ENCODE measurements around the gene LMBR1. TPM values are rescaled to one million over a fixed set of nuclear protein-coding genes. Genes with fewer than 3 reads are reported as not detected.

Gene LMBR1
- total RNA-seq, 3 donors from 2014 or later: 40.5 to 56.3 (median 44.9) TPM

- DNase-seq (no peak), ATAC-seq (no peak)
- no peaks in the 10 kb centered on the region for H3K9me3 ChIP-seq
- no peaks in the 10 kb centered on the region for H3K36me3 ChIP-seq (ENCODE audit: low read depth)
- intact Hi-C loops (cut with DNase I, micrococcal nuclease): no loop called here
- H3K4me1 ChIP-seq (ENCODE audit: low read depth): no peaks in the 10 kb centered on the region
- TF ChIP-seq CTCF (IDR thresholded peaks at IDR 0.05): no peak
- H3K4me3 ChIP-seq: no peak overlapping the region
These were observed 59.7 kb downstream of the LMBR1 start for GRCh38 chr7:156833312-156833711.

- Histone ChIP-seq H3K4me1 (ENCODE audit: low read depth) (no peaks in the 10 kb centered on the region), H3K9me3 (no peaks in the 10 kb centered on the region), H3K36me3 (ENCODE audit: low read depth) (no peaks in the 10 kb centered on the region), H3K4me3 (no peak overlapping the region)
- no peak for DNase-seq
- ATAC-seq: peak; percentile 11
- no peak for TF ChIP-seq CTCF (IDR thresholded peaks at IDR 0.05)
- intact Hi-C loops (cut with DNase I, micrococcal nuclease): no loop called here
These were observed 60.6 kb downstream of the LMBR1 start for GRCh38 chr7:156832195-156832877.

DNA sequence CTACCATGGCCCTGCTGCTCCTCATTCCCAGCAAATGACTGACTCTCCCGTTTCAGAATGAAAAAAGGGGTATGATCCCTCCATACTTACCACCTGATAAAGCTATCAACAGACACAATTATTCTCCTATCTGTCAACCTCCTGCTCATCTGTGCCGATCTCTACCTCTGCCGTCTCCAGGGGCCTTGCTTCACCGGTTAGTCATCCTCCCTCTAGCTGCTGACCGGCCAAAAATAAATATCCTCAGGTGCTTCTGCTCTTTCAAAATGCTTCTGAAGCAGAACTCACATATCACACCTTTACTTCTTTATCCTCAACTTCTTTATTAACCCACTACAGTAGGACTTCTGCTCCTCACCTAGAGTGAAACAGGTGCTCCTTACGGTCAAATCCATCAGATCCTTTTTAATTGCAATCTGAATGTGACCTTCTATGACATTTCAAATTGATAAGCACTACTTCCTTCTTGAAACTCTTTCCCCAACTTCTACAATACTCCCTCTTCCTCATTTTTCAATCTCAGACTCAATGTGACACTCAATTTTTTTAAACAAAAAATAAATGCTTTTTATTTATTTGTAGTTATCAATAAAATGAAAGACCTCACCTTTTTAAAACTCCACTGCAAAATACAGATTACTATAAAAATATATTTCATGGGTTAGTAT is 63.2 kb downstream of the LMBR1 start:
- no peaks in the 10 kb centered on the region for H3K36me3 ChIP-seq (ENCODE audit: low read depth)
- intact Hi-C loops (cut with DNase I, micrococcal nuclease): loop anchor here in 1 of 2 donors (10.0 kb wide), 1 partner anchor 1025 kb away; no protein-coding TSS in a partner anchor
- no peaks in the 10 kb centered on the region for H3K9me3 ChIP-seq
- ATAC-seq (no peak), DNase-seq (no peak)
- no peak for TF ChIP-seq CTCF (IDR thresholded peaks at IDR 0.05)
- no peaks in the 10 kb centered on the region for H3K4me1 ChIP-seq (ENCODE audit: low read depth)
- no peak overlapping the region for H3K4me3 ChIP-seq

GRCh38 chr7:156827587-156828203 is 65.3 kb downstream of the LMBR1 start:
- TF ChIP-seq CTCF (IDR thresholded peaks at IDR 0.05): no peak
- Histone ChIP-seq H3K9me3 (no peaks in the 10 kb centered on the region), H3K4me1 (ENCODE audit: low read depth) (no peaks in the 10 kb centered on the region), H3K36me3 (ENCODE audit: low read depth) (no peaks in the 10 kb centered on the region), H3K4me3 (no peak overlapping the region)
- DNase-seq: no peak
- intact Hi-C loops (cut with DNase I, micrococcal nuclease): loop anchor here in 1 of 2 donors (10.0 kb wide), 1 partner anchor 1023 kb away; no protein-coding TSS in a partner anchor
- no peak for ATAC-seq

DNA sequence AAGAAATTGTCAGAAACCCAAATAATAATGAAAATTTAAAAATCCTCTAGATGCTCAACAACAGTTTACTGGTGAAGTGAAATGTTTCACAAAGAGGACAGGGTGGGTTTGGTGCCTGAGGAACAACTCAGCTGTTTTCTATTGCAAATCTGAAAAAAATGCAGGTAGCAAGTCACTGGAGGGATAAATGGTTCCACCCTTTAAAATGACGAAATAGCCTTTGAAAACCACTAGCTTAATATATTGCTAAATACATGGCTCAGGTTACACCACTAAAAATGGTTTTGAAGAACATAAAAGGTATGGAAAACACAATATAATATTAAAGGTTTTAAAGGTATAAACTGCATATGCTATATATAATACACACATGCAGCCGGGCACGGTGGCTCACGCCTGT is 69.5 kb downstream of the LMBR1 start:
- DNase-seq (no peak), ATAC-seq (no peak)
- intact Hi-C loops (cut with DNase I, micrococcal nuclease): loop anchor here in 1 of 2 donors (10.0 kb wide), 1 partner anchor 1019 kb away; no protein-coding TSS in a partner anchor
- no peaks in the 10 kb centered on the region for H3K36me3 ChIP-seq (ENCODE audit: low read depth)
- no peak for TF ChIP-seq CTCF (IDR thresholded peaks at IDR 0.05)
- no peak overlapping the region for H3K4me3 ChIP-seq
- H3K4me1 ChIP-seq (ENCODE audit: low read depth): no peaks in the 10 kb centered on the region
- no peaks in the 10 kb centered on the region for H3K9me3 ChIP-seq

All from mucosa of descending colon (tissue), 3 donors.